Suprapubic skin (tissue), 4 donors: Measurements from ENCODE around the gene SNAPC4. TPM values are rescaled to one million over a fixed set of nuclear protein-coding genes. Genes with fewer than 3 reads are reported as not detected.

Experiments
- DNase-seq, 2 donors: peaks; one replicate each; pipeline ENCODE4 v3.0.0-alpha.2; 2019; ENCODE audit warnings: low spot score in 2 of 2
- H3K27ac ChIP-seq: fragments of 200-600 bp; sonication (generic); one replicate; pipeline ENCODE4 v1.5.1; 2019
- H3K27me3 ChIP-seq: fragments of 200-600 bp; sonication (generic); one replicate; pipeline ENCODE4 v1.5.1; 2019
- H3K36me3 ChIP-seq: fragments of 200-600 bp; sonication (generic); one replicate; pipeline ENCODE4 v1.5.1; 2019
- H3K4me1 ChIP-seq: fragments of 200-600 bp; sonication (generic); one replicate; pipeline ENCODE4 v1.5.1; 2019
- H3K4me3 ChIP-seq: fragments of 200-600 bp; sonication (generic); one replicate; pipeline ENCODE4 v1.5.1; 2019; ENCODE audit warnings: mild to moderate bottlenecking
- H3K9me3 ChIP-seq: fragments of 200-600 bp; sonication (generic); one replicate; pipeline ENCODE4 v1.5.1; 2019
- EP300 ChIP-seq: sonication (generic); formaldehyde crosslinking; IDR thresholded peaks from one replicate; pipeline ENCODE4 v1.6.1; 2017; ENCODE audit warnings: antibody characterized with exemption
- POLR2A ChIP-seq, 2 donors: fragments of 450-650 bp; IDR thresholded peaks; one replicate each; pipeline ENCODE4 v1.6.1; 2017; ENCODE audit warnings: antibody characterized with exemption in 2 of 2, mild to moderate bottlenecking in 2 of 2, moderate library complexity in 2 of 2
- POLR2AphosphoS5 ChIP-seq, 3 donors: sonication (generic); formaldehyde crosslinking; IDR thresholded peaks; one replicate each; pipeline ENCODE4 v1.6.1; 2017; ENCODE audit warnings: antibody characterized with exemption in 3 of 3
- WGBS: methylation state at CpG from one replicate; pipeline ENCODE4 v1.1.5; 2018; 5-methylcytosine and 5-hydroxymethylcytosine counted together
- total RNA-seq, 4 donors: library from RNA; depleted of rRNA; stranded (reverse); fragments of >200 nt; gene quantifications; one replicate each; pipeline ENCODE4 v1.1.0, GENCODE V29; 2016
- TF ChIP-seq, protein P1 (sequence below), 2 donors: fragments of 200-600 bp in 1 of 2; fragments of 450-650 bp in 1 of 2; sonication (generic) in 1 of 2; IDR thresholded peaks; one replicate each; pipeline ENCODE4 v1.5.1; 2016 to 2019; ENCODE audit warnings: antibody characterized with exemption in 2 of 2, mild to moderate bottlenecking in 1 of 2, moderate library complexity in 1 of 2

Gene SNAPC4
- total RNA-seq, 4 donors from 2014 or later = 6.1 to 11.1 (median 9.8) TPM

- no peak overlapping the region for H3K4me3 ChIP-seq
- peaks cover 39% of the 10 kb centered on the region for H3K4me1 ChIP-seq
- no peaks in the 10 kb centered on the region for H3K9me3 ChIP-seq
- no peak for DNase-seq
- no peak overlapping the region for H3K27ac ChIP-seq
- no peaks in the 10 kb centered on the region for H3K27me3 ChIP-seq
- WGBS = 77% methylated on average over 17 of the region's 38 CpGs
- peaks cover 19% of the 10 kb centered on the region for H3K36me3 ChIP-seq
- TF ChIP-seq, protein P1, sequence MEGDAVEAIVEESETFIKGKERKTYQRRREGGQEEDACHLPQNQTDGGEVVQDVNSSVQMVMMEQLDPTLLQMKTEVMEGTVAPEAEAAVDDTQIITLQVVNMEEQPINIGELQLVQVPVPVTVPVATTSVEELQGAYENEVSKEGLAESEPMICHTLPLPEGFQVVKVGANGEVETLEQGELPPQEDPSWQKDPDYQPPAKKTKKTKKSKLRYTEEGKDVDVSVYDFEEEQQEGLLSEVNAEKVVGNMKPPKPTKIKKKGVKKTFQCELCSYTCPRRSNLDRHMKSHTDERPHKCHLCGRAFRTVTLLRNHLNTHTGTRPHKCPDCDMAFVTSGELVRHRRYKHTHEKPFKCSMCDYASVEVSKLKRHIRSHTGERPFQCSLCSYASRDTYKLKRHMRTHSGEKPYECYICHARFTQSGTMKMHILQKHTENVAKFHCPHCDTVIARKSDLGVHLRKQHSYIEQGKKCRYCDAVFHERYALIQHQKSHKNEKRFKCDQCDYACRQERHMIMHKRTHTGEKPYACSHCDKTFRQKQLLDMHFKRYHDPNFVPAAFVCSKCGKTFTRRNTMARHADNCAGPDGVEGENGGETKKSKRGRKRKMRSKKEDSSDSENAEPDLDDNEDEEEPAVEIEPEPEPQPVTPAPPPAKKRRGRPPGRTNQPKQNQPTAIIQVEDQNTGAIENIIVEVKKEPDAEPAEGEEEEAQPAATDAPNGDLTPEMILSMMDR (IDR thresholded peaks at IDR 0.05) = no peak
- TF ChIP-seq POLR2A (IDR thresholded peaks at IDR 0.05) (no peak), EP300 (no peak), POLR2AphosphoS5 (IDR thresholded peaks at IDR 0.05) (no peak)
Measured at GRCh38 chr9:136359774-136360718, 39.9 kb downstream of the SNAPC4 start.

DNA sequence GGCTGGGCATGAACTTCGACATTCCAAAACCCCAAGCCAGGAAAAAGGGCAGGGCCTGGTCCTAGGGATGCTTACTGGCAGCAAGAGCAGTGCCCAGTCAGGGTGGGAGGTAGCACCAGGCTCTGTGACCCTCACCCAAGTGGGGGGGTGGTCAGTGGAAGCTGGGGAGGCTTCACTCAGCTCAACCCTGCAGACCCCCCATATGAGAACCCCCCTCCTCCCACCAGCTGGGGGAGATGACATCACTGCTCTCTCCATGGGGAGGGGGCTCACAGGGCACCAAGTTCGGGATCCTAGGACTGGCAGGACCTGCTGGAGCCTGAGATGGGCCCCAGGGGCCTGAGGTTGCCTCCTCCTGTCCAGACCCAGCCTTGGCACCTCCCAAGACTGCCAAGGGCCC, 41.1 kb downstream of the SNAPC4 start:
- no CpG with 5 or more reads among the region's 2 CpGs for whole genome bisulfite sequencing
- H3K4me3 ChIP-seq = no peak overlapping the region
- H3K9me3 ChIP-seq = no peaks in the 10 kb centered on the region
- peaks cover 19% of the 10 kb centered on the region for H3K36me3 ChIP-seq
- H3K4me1 ChIP-seq = peaks cover 36% of the 10 kb centered on the region
- H3K27me3 ChIP-seq = no peaks in the 10 kb centered on the region
- H3K27ac ChIP-seq = no peak overlapping the region
- no peak for DNase-seq
- TF ChIP-seq POLR2AphosphoS5 (IDR thresholded peaks at IDR 0.05) (no peak), EP300 (no peak), POLR2A (IDR thresholded peaks at IDR 0.05) (no peak)
- TF ChIP-seq, protein P1 (IDR thresholded peaks at IDR 0.05) = no peak

- TF ChIP-seq POLR2AphosphoS5 (IDR thresholded peaks at IDR 0.05) = no peak
- no peak for DNase-seq
- 83% methylated on average over 4 of the region's 29 CpGs for WGBS
- Histone ChIP-seq H3K9me3 (no peaks in the 10 kb centered on the region), H3K27me3 (no peaks in the 10 kb centered on the region), H3K4me1 (peaks cover 33% of the 10 kb centered on the region), H3K27ac (no peak overlapping the region), H3K4me3 (no peak overlapping the region), H3K36me3 (peaks cover 19% of the 10 kb centered on the region)
Measured at GRCh38 chr9:136358016-136358415, 42.0 kb downstream of the SNAPC4 start.

GRCh38 chr9:136357202-136357725, 42.7 kb downstream of the SNAPC4 start:
- no peaks in the 10 kb centered on the region for H3K27me3 ChIP-seq
- peaks cover 19% of the 10 kb centered on the region for H3K36me3 ChIP-seq
- H3K9me3 ChIP-seq = no peaks in the 10 kb centered on the region
- peaks cover 25% of the 10 kb centered on the region for H3K4me1 ChIP-seq
- WGBS = 74% methylated on average over 9 of the region's 22 CpGs
- no peak overlapping the region for H3K27ac ChIP-seq
- no peak for DNase-seq
- H3K4me3 ChIP-seq = no peak overlapping the region
- TF ChIP-seq, protein P1 (IDR thresholded peaks at IDR 0.05) = no peak
- TF ChIP-seq POLR2A (IDR thresholded peaks at IDR 0.05) (no peak), EP300 (no peak), POLR2AphosphoS5 (IDR thresholded peaks at IDR 0.05) (no peak)

GRCh38 chr9:136355616-136356557, 44.1 kb downstream of the SNAPC4 start:
- no peak for DNase-seq
- no peak overlapping the region for H3K4me3 ChIP-seq
- no peak overlapping the region for H3K27ac ChIP-seq
- TF ChIP-seq POLR2A (IDR thresholded peaks at IDR 0.05) (no peak), POLR2AphosphoS5 (IDR thresholded peaks at IDR 0.05) (no peak), EP300 (no peak)
- TF ChIP-seq, protein P1 (IDR thresholded peaks at IDR 0.05) = no peak
- WGBS = no CpG with 5 or more reads among the region's 54 CpGs
- H3K4me1 ChIP-seq = peaks cover 14% of the 10 kb centered on the region
- H3K27me3 ChIP-seq = no peaks in the 10 kb centered on the region
- peaks cover 19% of the 10 kb centered on the region for H3K36me3 ChIP-seq
- no peaks in the 10 kb centered on the region for H3K9me3 ChIP-seq
